Osteoblast (primary cell): ENCODE measurements around the gene ABCA5. TPM values are rescaled to one million over a fixed set of nuclear protein-coding genes. Genes with fewer than 3 reads are reported as not detected.
"Not testable (repeated sequence)": the region's sequence is repeated elsewhere in the genome, so short reads cannot be mapped to it uniquely, and the experiment has no call there.

Source experiments
- DNase-seq: peaks from one replicate; pipeline ENCODE4 v3.0.0; 2011; ENCODE audit warnings: low spot score, mixed read lengths; ENCODE audit not compliant: insufficient read length; ENCODE audit errors: missing footprints
- H2AFZ ChIP-seq: 2 replicates; pipeline ENCODE4 v1.6.0; 2011; ENCODE audit warnings: mild to moderate bottlenecking, low read length
- H3K27ac ChIP-seq: 2 replicates; pipeline ENCODE4 v1.5.1; 2011; ENCODE audit warnings: mild to moderate bottlenecking, low read depth, low read length, moderate library complexity
- H3K27me3 ChIP-seq: 2 replicates; pipeline ENCODE4 v1.6.0; 2012; ENCODE audit warnings: mild to moderate bottlenecking, control low read depth, inconsistent platforms, low read length, moderate library complexity; ENCODE audit not compliant: insufficient read depth
- H3K36me3 ChIP-seq: 2 replicates; pipeline ENCODE4 v1.5.1; 2011; ENCODE audit warnings: mild to moderate bottlenecking, low read length, control low read depth, moderate library complexity; ENCODE audit not compliant: insufficient read depth
- H3K4me1 ChIP-seq: 2 replicates; pipeline ENCODE4 v1.5.1; 2011; ENCODE audit warnings: mild to moderate bottlenecking, low read length, control low read depth, moderate library complexity; ENCODE audit not compliant: insufficient read depth
- H3K4me2 ChIP-seq: 2 replicates; pipeline ENCODE4 v1.6.0; 2011; ENCODE audit warnings: mild to moderate bottlenecking, low read length; ENCODE audit not compliant: insufficient read depth
- H3K4me3 ChIP-seq: fragments of 200-600 bp; sonication (generic); 3 replicates; pipeline ENCODE4 v1.5.1; 2012; ENCODE audit warnings: mild to moderate bottlenecking, low read length, inconsistent platforms; ENCODE audit not compliant: insufficient read depth
- H3K79me2 ChIP-seq: 2 replicates; pipeline ENCODE4 v1.6.0; 2012; ENCODE audit warnings: mild to moderate bottlenecking, low read length, control low read depth, inconsistent platforms; ENCODE audit not compliant: insufficient read depth
- H3K9me3 ChIP-seq: 2 replicates; pipeline ENCODE4 v1.5.1; 2011; ENCODE audit warnings: low read depth, low read length, control low read depth
- H4K20me1 ChIP-seq: 2 replicates; pipeline ENCODE4 v1.6.0; 2012; ENCODE audit warnings: mild to moderate bottlenecking, low read length, control low read depth; ENCODE audit not compliant: insufficient read depth
- total RNA-seq: library from RNA; depleted of rRNA; stranded (reverse); fragments of >200 nt; gene quantifications from 2 replicates; pipeline ENCODE4 v1.2.3, GENCODE V29; 2012
- TF ChIP-seq, protein P1 (sequence below): IDR thresholded peaks from 2 replicates; pipeline ENCODE4 v1.5.1; 2011; ENCODE audit warnings: mild to moderate bottlenecking, low read depth, low read length, moderate library complexity; ENCODE audit errors: extremely low read depth

Gene ABCA5
- total RNA-seq, 1 donor = 22.4 TPM

DNA sequence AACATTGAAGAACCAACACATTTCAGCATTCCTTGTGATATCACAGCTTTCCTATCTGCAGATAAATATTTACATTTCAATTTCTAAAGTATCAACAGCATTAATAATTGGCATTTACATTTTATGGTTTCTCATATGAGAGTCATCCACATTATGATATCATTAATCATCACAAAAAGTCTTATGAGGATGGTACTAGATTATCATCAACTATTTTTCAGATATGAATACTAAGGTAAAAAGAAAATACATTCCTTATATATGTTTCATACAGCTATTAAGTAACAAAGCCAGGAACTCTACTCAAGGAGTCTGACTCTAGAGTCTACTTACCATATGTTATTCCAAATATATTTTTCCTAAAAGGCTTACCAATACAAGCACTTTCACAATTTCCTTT lies 40.7 kb downstream of the ABCA5 start:
- Histone ChIP-seq H3K9me3 (no peaks in the 10 kb centered on the region), H3K79me2 (no peaks in the 10 kb centered on the region), H3K36me3 (no peaks in the 10 kb centered on the region), H2AFZ (no peak overlapping the region), H3K4me1 (no peaks in the 10 kb centered on the region), H3K4me2 (no peak overlapping the region), H3K27ac (no peak overlapping the region), H3K4me3 (no peak overlapping the region), H3K27me3 (no peaks in the 10 kb centered on the region), H4K20me1 (no peaks in the 10 kb centered on the region)
- no peak for DNase-seq
- TF ChIP-seq, protein P1, sequence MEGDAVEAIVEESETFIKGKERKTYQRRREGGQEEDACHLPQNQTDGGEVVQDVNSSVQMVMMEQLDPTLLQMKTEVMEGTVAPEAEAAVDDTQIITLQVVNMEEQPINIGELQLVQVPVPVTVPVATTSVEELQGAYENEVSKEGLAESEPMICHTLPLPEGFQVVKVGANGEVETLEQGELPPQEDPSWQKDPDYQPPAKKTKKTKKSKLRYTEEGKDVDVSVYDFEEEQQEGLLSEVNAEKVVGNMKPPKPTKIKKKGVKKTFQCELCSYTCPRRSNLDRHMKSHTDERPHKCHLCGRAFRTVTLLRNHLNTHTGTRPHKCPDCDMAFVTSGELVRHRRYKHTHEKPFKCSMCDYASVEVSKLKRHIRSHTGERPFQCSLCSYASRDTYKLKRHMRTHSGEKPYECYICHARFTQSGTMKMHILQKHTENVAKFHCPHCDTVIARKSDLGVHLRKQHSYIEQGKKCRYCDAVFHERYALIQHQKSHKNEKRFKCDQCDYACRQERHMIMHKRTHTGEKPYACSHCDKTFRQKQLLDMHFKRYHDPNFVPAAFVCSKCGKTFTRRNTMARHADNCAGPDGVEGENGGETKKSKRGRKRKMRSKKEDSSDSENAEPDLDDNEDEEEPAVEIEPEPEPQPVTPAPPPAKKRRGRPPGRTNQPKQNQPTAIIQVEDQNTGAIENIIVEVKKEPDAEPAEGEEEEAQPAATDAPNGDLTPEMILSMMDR = no peak

GRCh38 chr17:69284646-69285045 lies 42.3 kb downstream of the ABCA5 start:
- Histone ChIP-seq H3K4me3 (no peak overlapping the region), H4K20me1 (no peaks in the 10 kb centered on the region), H3K4me2 (no peak overlapping the region), H3K4me1 (no peaks in the 10 kb centered on the region), H3K9me3 (no peaks in the 10 kb centered on the region), H2AFZ (no peak overlapping the region), H3K36me3 (no peaks in the 10 kb centered on the region), H3K27ac (no peak overlapping the region), H3K27me3 (no peaks in the 10 kb centered on the region), H3K79me2 (no peaks in the 10 kb centered on the region)
- TF ChIP-seq, protein P1 = no peak
- no peak for DNase-seq

GRCh38 chr17:69282002-69282401 lies 44.9 kb downstream of the ABCA5 start:
- H3K4me3 ChIP-seq = no peak overlapping the region
- H3K27me3 ChIP-seq = no peaks in the 10 kb centered on the region
- H3K79me2 ChIP-seq = no peaks in the 10 kb centered on the region
- H3K4me2 ChIP-seq = no peak overlapping the region
- H3K27ac ChIP-seq = no peak overlapping the region
- no peaks in the 10 kb centered on the region for H3K9me3 ChIP-seq
- no peak for DNase-seq
- H4K20me1 ChIP-seq = no peaks in the 10 kb centered on the region
- TF ChIP-seq, protein P1 = no peak
- H3K4me1 ChIP-seq = no peaks in the 10 kb centered on the region
- no peaks in the 10 kb centered on the region for H3K36me3 ChIP-seq
- H2AFZ ChIP-seq = no peak overlapping the region

- not testable (repeated sequence) for H3K36me3 ChIP-seq, H3K9me3 ChIP-seq, H4K20me1 ChIP-seq, H3K27ac ChIP-seq, H3K4me2 ChIP-seq, H3K79me2 ChIP-seq, H3K27me3 ChIP-seq, H3K4me1 ChIP-seq, H2AFZ ChIP-seq, H3K4me3 ChIP-seq, DNase-seq
These were observed 50.7 kb downstream of the ABCA5 start for GRCh38 chr17:69276279-69276678.

DNA sequence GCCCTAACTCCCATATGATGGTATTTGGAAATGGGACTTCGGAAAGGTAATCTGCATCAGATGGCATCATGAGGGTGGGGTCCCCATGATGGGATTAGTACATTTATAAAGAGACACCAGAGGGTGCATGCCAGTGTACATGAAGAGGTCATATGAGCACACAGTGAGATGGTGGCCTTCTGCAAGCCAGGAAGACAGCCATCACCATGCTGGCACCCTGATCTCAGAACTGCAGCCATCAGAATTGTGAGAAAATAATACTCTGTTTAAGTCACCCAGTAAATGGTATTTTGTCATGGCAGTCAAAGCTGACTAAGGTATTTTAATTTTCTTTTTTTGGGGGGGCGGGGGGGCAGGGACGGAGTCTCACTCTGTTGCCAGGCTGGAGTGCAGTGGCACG lies 51.2 kb downstream of the ABCA5 start:
- TF ChIP-seq, protein P1 = no peak
- no peaks in the 10 kb centered on the region for H3K27me3 ChIP-seq
- H3K9me3 ChIP-seq = no peaks in the 10 kb centered on the region
- no peaks in the 10 kb centered on the region for H3K79me2 ChIP-seq
- no peak overlapping the region for H3K27ac ChIP-seq
- no peak overlapping the region for H3K4me3 ChIP-seq
- no peak overlapping the region for H3K4me2 ChIP-seq
- no peak overlapping the region for H2AFZ ChIP-seq
- no peaks in the 10 kb centered on the region for H3K4me1 ChIP-seq
- DNase-seq = no peak
- H4K20me1 ChIP-seq = no peaks in the 10 kb centered on the region
- H3K36me3 ChIP-seq = no peaks in the 10 kb centered on the region
